ENCODE measurements around the gene TM2D3.
A peak's percentile ranks its signal among the peaks of the same experiment; 100 is the strongest.

The TM2D3 gene

GRCh38 chr15:101689901-101690300, 37.7 kb upstream of the TM2D3 start:
- TF ChIP-seq, protein P1, sequence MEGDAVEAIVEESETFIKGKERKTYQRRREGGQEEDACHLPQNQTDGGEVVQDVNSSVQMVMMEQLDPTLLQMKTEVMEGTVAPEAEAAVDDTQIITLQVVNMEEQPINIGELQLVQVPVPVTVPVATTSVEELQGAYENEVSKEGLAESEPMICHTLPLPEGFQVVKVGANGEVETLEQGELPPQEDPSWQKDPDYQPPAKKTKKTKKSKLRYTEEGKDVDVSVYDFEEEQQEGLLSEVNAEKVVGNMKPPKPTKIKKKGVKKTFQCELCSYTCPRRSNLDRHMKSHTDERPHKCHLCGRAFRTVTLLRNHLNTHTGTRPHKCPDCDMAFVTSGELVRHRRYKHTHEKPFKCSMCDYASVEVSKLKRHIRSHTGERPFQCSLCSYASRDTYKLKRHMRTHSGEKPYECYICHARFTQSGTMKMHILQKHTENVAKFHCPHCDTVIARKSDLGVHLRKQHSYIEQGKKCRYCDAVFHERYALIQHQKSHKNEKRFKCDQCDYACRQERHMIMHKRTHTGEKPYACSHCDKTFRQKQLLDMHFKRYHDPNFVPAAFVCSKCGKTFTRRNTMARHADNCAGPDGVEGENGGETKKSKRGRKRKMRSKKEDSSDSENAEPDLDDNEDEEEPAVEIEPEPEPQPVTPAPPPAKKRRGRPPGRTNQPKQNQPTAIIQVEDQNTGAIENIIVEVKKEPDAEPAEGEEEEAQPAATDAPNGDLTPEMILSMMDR (conservative IDR thresholded peaks at IDR 0.05; ENCODE audit: low read depth, low read length): no peak
- peak; percentile 57 for DNase-seq (ENCODE audit: low read depth)
- no peak overlapping the region for H3K4me3 ChIP-seq (ENCODE audit: low read depth, low read length)

DNA sequence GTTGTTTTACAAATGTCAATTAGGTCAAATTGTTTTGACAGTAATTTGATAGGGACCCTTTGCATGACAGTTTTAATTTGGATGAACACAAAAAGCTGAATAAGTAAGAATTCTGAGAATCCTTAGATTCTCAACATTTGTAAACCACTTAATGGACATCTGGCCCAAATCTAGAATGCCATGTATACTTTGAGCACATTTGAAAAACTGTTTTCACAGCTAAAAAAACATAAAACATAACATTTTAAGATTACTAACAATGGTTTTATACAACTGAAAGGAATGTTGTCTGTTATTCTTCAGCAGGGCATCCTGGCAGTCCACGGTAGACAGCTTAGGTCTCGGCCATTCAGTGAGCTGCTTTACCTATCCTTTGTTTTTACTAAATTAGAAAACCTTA, 34.5 kb upstream of the TM2D3 start:
- no peak overlapping the region for H3K4me3 ChIP-seq (ENCODE audit: low read depth, low read length)
- DNase-seq (ENCODE audit: low read depth): no peak
- TF ChIP-seq, protein P1 (conservative IDR thresholded peaks at IDR 0.05; ENCODE audit: low read depth, low read length): no peak

DNA sequence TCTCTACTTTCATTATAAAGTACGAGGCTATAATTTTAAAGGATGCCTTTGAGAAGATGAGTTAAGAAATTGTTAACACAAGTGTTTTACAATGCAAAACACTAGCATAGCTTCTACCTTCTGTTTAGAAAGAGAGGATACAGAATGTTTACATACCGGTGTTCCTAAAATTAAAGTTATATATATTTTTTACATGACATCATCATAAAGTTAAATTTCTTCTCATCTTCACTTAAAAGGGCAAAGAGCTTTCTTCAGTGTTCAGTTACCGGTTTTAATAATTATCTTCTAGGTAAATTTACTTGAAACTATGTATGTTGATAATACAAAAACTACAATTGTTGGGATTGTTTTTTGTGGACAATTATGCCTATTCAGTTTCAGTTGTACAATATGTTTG, 32.7 kb upstream of the TM2D3 start:
- H3K4me3 ChIP-seq (ENCODE audit: low read depth, low read length): no peak overlapping the region
- no peak for DNase-seq (ENCODE audit: low read depth)
- TF ChIP-seq, protein P1 (conservative IDR thresholded peaks at IDR 0.05; ENCODE audit: low read depth, low read length): no peak

DNA sequence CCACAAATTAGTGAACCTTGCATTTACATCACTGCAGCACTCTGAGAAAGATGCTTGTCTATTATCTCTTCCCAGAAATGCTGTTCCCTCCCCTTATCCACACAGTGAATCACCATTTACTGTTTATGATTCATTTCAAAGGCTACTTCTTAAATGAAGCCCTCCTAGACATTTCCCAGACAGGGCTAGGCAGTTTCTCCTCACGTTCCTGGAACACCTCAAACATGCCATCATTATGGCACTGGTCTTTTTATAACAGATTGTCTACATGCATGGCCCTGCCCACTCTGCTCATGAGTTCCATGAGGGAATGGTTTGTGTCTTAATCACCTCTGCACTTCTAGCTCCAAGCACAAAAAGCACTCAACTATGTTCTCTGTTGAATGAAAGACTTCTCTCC, 32.2 kb upstream of the TM2D3 start:
- TF ChIP-seq, protein P1 (conservative IDR thresholded peaks at IDR 0.05; ENCODE audit: low read depth, low read length): no peak
- peak; percentile 51 for DNase-seq (ENCODE audit: low read depth)
- H3K4me3 ChIP-seq (ENCODE audit: low read depth, low read length): no peak overlapping the region

DNA sequence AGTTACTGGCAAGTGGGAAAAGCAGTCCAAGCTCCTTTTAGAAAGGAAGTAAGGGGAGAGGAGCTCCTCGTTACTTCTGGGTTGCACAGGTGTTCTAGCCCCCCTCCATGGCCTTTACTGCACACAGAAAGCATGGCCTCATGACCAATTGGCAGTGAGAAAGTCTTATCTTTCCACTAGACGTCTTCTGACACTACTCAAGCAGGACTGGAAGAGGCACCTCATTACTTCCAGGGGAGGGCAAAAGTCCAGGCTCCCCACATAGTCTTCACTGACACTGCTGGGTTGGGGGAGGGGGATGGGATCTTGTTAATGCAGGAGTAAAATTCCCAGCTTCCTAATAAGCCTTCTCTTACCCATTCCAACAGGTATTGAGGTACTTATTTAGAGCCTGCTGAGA, 27.6 kb upstream of the TM2D3 start:
- DNase-seq (ENCODE audit: low read depth): no peak
- TF ChIP-seq, protein P1 (conservative IDR thresholded peaks at IDR 0.05; ENCODE audit: low read depth, low read length): no peak

GRCh38 chr15:101676921-101677329, 24.7 kb upstream of the TM2D3 start:
- no peak overlapping the region for H3K4me3 ChIP-seq (ENCODE audit: low read depth, low read length)
- DNase-seq (ENCODE audit: low read depth): no peak
- TF ChIP-seq, protein P1 (conservative IDR thresholded peaks at IDR 0.05; ENCODE audit: low read depth, low read length): no peak

More for the DNA sequence above, 27.6 kb upstream of the TM2D3 start:
- no peak overlapping the region for H3K4me3 ChIP-seq (ENCODE audit: low read depth, low read length)

GRCh38 chr15:101675796-101676582, 23.8 kb upstream of the TM2D3 start:
- H3K4me3 ChIP-seq (ENCODE audit: low read depth, low read length): peak overlapping the region; percentile 51
- peak; percentile 77 for DNase-seq (ENCODE audit: low read depth)
- TF ChIP-seq, protein P1 (conservative IDR thresholded peaks at IDR 0.05; ENCODE audit: low read depth, low read length): peak; percentile 16

Measured in choroid plexus epithelial cell (primary cell).